H1 (cell line): ENCODE results near the gene ARHGAP4. TPM values are rescaled to one million over a fixed set of nuclear protein-coding genes. Genes with fewer than 3 reads are reported as not detected.

Experiments used
- CTCF ChIA-PET: fragments of 300-600 bp; sonication (Branson Sonifier 250); formaldehyde crosslinking; loops from one replicate; lab custom pipeline; 2021; ENCODE audit not compliant: partially characterized antibody; lab: Charles Lee
- POLR2A ChIA-PET: fragments of 300-600 bp; sonication (Branson Sonifier 250); formaldehyde crosslinking; loops from one replicate; lab custom pipeline; 2021; ENCODE audit warnings: inconsistent platforms; ENCODE audit not compliant: partially characterized antibody; lab: Charles Lee
- DNase-seq, 2 experiments: peaks; one replicate each; pipeline versions ENCODE4 v3.0.0 to v3.0.0-alpha.2; 2010 to 2022; ENCODE audit warnings: low spot score in 2 of 2, low read depth in 1 of 2, mixed read lengths in 1 of 2
- FAIRE-seq: peaks from 2 replicates; lab custom pipeline; 2011; peaks lifted over from hg19 to GRCh38; lab: Jason Lieb, UNC
- H2AFZ ChIP-seq: 2 replicates; pipeline ENCODE4 v1.8.1; 2012; ENCODE audit warnings: low read length, inconsistent platforms
- H2AK5ac ChIP-seq: 2 replicates; pipeline ENCODE4 v1.6.1; 2013; ENCODE audit warnings: low read depth, low read length
- H2BK120ac ChIP-seq: replicated peaks from 2 replicates; pipeline ENCODE3; 2013; ENCODE audit warnings: low read depth, low read length, inconsistent platforms
- H2BK12ac ChIP-seq: 2 replicates; pipeline ENCODE4 v1.6.1; 2013; ENCODE audit warnings: low read depth, low read length
- H2BK15ac ChIP-seq: 2 replicates; pipeline ENCODE4 v1.6.1; 2013; ENCODE audit warnings: low read length
- H2BK20ac ChIP-seq: 2 replicates; pipeline ENCODE4 v1.6.1; 2013; ENCODE audit warnings: low read length
- H2BK5ac ChIP-seq: 2 replicates; pipeline ENCODE4 v1.6.1; 2013; ENCODE audit warnings: low read depth, low read length
- H3K14ac ChIP-seq: 2 replicates; pipeline ENCODE4 v1.6.1; 2013; ENCODE audit warnings: inconsistent platforms; ENCODE audit not compliant: insufficient read length
- H3K18ac ChIP-seq: 2 replicates; pipeline ENCODE4 v1.6.1; 2013; ENCODE audit warnings: low read length; ENCODE audit errors: extremely low read depth
- H3K23ac ChIP-seq: 2 replicates; pipeline ENCODE4 v1.6.1; 2013; ENCODE audit warnings: inconsistent platforms; ENCODE audit not compliant: insufficient read length
- H3K23me2 ChIP-seq: 2 replicates; pipeline ENCODE4 v1.6.1; 2013; ENCODE audit warnings: low read depth, low read length
- H3K27ac ChIP-seq: 2 replicates; pipeline ENCODE4 v1.6.1; 2011; ENCODE audit warnings: low read depth, low read length, inconsistent platforms
- H3K27me3 ChIP-seq, 4 experiments: replicated peaks in 1 of 4; 1 replicate in 1 of 4; 2 replicates in 3 of 4; pipeline versions ENCODE4 v1.6.1 to v1.8.1; 2011 to 2013; ENCODE audit warnings: low read length in 3 of 4, mild to moderate bottlenecking in 3 of 4, inconsistent platforms in 2 of 4, mixed read lengths in 2 of 4, moderate library complexity in 1 of 4; ENCODE audit not compliant: control insufficient read depth in 3 of 4, insufficient read depth in 3 of 4; ENCODE audit errors: extremely low read depth in 1 of 4
- H3K36me3 ChIP-seq, 4 experiments: 2 replicates each; pipeline versions ENCODE4 v1.6.1 to v1.8.1; 2011 to 2013; ENCODE audit warnings: mild to moderate bottlenecking in 4 of 4, low read length in 3 of 4, moderate library complexity in 2 of 4, control low read depth in 1 of 4, inconsistent platforms in 1 of 4; ENCODE audit not compliant: insufficient read depth in 4 of 4, control insufficient read depth in 2 of 4
- H3K4ac ChIP-seq: replicated peaks from 2 replicates; pipeline ENCODE3; 2013; ENCODE audit warnings: low read length, low read depth, mixed read lengths, inconsistent platforms; ENCODE audit not compliant: insufficient read length
- H3K4me1 ChIP-seq, 4 experiments: replicated peaks in 1 of 4; 1 replicate in 1 of 4; 2 replicates in 3 of 4; pipeline versions ENCODE4 v1.6.1 to v1.8.1; 2011 to 2013; ENCODE audit warnings: low read length in 3 of 4, inconsistent platforms in 2 of 4, mixed read lengths in 1 of 4; ENCODE audit not compliant: insufficient read depth in 4 of 4, control insufficient read depth in 3 of 4
- H3K4me2 ChIP-seq, 2 experiments: 2 replicates each; pipeline versions ENCODE4 v1.6.1 to v1.8.1; 2011 to 2013; ENCODE audit warnings: low read depth in 2 of 2, low read length in 2 of 2, control low read depth in 1 of 2, inconsistent platforms in 1 of 2, mild to moderate bottlenecking in 1 of 2; ENCODE audit not compliant: insufficient read depth in 1 of 2
- H3K4me3 ChIP-seq, 4 experiments: fragments of 200-600, 300-600 bp in 1 of 4; sonication (generic), shearing (Covaris generic), sonication (Bioruptor Twin) in 1 of 4; 2 replicates each; pipeline versions ENCODE4 v1.5.1 to v1.8.1; 2011 to 2016; ENCODE audit warnings: low read length in 4 of 4, low read depth in 3 of 4, control low read depth in 2 of 4, inconsistent platforms in 2 of 4, mild to moderate bottlenecking in 2 of 4, mixed read lengths in 1 of 4, moderate library complexity in 1 of 4; ENCODE audit not compliant: insufficient read depth in 2 of 4; ENCODE audit errors: extremely low read depth in 1 of 4
- H3K56ac ChIP-seq: replicated peaks from 2 replicates; pipeline ENCODE3; 2013; ENCODE audit warnings: low read depth, mild to moderate bottlenecking, mixed read lengths, low read length, inconsistent platforms; ENCODE audit not compliant: insufficient read length
- H3K79me1 ChIP-seq: 2 replicates; pipeline ENCODE4 v1.6.1; 2013; ENCODE audit warnings: low read depth, low read length, control low read depth
- H3K79me2 ChIP-seq, 2 experiments: 2 replicates each; pipeline versions ENCODE4 v1.6.1 to v1.8.1; 2012 to 2013; ENCODE audit warnings: low read length in 2 of 2, mild to moderate bottlenecking in 2 of 2, inconsistent platforms in 1 of 2; ENCODE audit not compliant: insufficient read depth in 2 of 2, control insufficient read depth in 1 of 2
- H3K9ac ChIP-seq, 4 experiments: replicated peaks in 1 of 4; 1 replicate in 1 of 4; 2 replicates in 3 of 4; pipeline versions ENCODE4 v1.6.1 to v1.8.1; 2011 to 2013; ENCODE audit warnings: low read depth in 3 of 4, low read length in 3 of 4, control low read depth in 2 of 4, mild to moderate bottlenecking in 2 of 4, moderate library complexity in 2 of 4, inconsistent platforms in 1 of 4; ENCODE audit errors: extremely low read depth in 1 of 4
- H3K9me3 ChIP-seq, 2 experiments: 2 replicates each; pipeline versions ENCODE4 v1.6.1 to v1.8.1; 2012 to 2013; ENCODE audit warnings: mild to moderate bottlenecking in 2 of 2, moderate library complexity in 2 of 2, control low read depth in 1 of 2, inconsistent platforms in 1 of 2, low read depth in 1 of 2, low read length in 1 of 2, mixed read lengths in 1 of 2; ENCODE audit not compliant: insufficient read depth in 2 of 2
- H4K20me1 ChIP-seq, 2 experiments: replicated peaks in 1 of 2; 2 replicates each; pipeline versions ENCODE3 to v1.8.1; 2011 to 2013; ENCODE audit warnings: inconsistent platforms in 2 of 2, low read length in 2 of 2, mild to moderate bottlenecking in 1 of 2; ENCODE audit not compliant: insufficient read depth in 2 of 2, control insufficient read depth in 1 of 2
- H4K5ac ChIP-seq: 2 replicates; pipeline ENCODE4 v1.6.1; 2013; ENCODE audit warnings: low read length, low read depth, mixed read lengths, inconsistent platforms; ENCODE audit not compliant: insufficient read length
- H4K8ac ChIP-seq: 2 replicates; pipeline ENCODE4 v1.8.0; 2013; ENCODE audit warnings: mild to moderate bottlenecking, moderate library complexity, low read length, inconsistent platforms; ENCODE audit not compliant: insufficient read depth; ENCODE audit errors: extremely low read depth
- H4K91ac ChIP-seq: replicated peaks from 2 replicates; pipeline ENCODE3; 2013; ENCODE audit warnings: low read length, mixed read lengths, inconsistent platforms; ENCODE audit not compliant: insufficient read length
- BCL11A ChIP-seq, 2 experiments: IDR thresholded peaks; one replicate each; pipeline ENCODE4 v1.6.1; 2011; ENCODE audit warnings: low read depth in 2 of 2, low read length in 2 of 2, mild to moderate bottlenecking in 2 of 2
- KDM1A ChIP-seq: fragments of 200-600, 300-600 bp; sonication (generic); IDR thresholded peaks from 2 replicates; pipeline ENCODE4 v1.7.1; 2016; ENCODE audit warnings: mild to moderate bottlenecking, low read length, borderline replicate concordance
- KDM4A ChIP-seq: IDR thresholded peaks from one replicate; pipeline ENCODE4 v1.7.1; 2012; ENCODE audit warnings: low read depth, mild to moderate bottlenecking, moderate library complexity, low read length, inconsistent platforms; ENCODE audit not compliant: severe bottlenecking
- SIX5 ChIP-seq: IDR thresholded peaks from 2 replicates; pipeline ENCODE4 v1.6.1; 2011; ENCODE audit warnings: mild to moderate bottlenecking, low read depth, low read length
- SP1 ChIP-seq: IDR thresholded peaks from 2 replicates; pipeline ENCODE4 v1.6.1; 2011; ENCODE audit warnings: low read depth, low read length
- SP2 ChIP-seq: IDR thresholded peaks from 2 replicates; pipeline ENCODE4 v1.6.1; 2012; ENCODE audit warnings: mild to moderate bottlenecking, low read length, inconsistent platforms
- SRF ChIP-seq: IDR thresholded peaks from 2 replicates; pipeline ENCODE4 v1.6.1; 2011; ENCODE audit warnings: mild to moderate bottlenecking, low read depth, low read length, moderate library complexity
- WGBS, 2 experiments: shearing (Covaris generic) in 1 of 2; methylation state at CpG; one replicate each; pipeline versions ENCODE4 v1.1.6 to v1.1.7; 2013 to 2015; ENCODE audit warnings: low lambda C conversion rate in 2 of 2, mixed read lengths in 2 of 2, inconsistent platforms in 1 of 2, low coverage in 1 of 2, missing lambda C conversion rate in 1 of 2; ENCODE audit not compliant: insufficient replicate concordance in 2 of 2, insufficient coverage in 1 of 2, insufficient read length in 1 of 2; ENCODE audit errors: extremely low coverage in 1 of 2, missing lambda C conversion rate in 1 of 2; 5-methylcytosine and 5-hydroxymethylcytosine counted together
- polyA plus RNA-seq, 7 experiments: library from polyadenylated mRNA; depleted of rRNA in 3 of 7; stranded (reverse) in 5 of 7; unstranded in 2 of 7; fragments of >200 nt in 5 of 7; fragments of 200-250 nt in 2 of 7; gene quantifications; 1 replicate in 5 of 7; 2 replicates in 1 of 7; 4 replicates in 1 of 7; pipeline versions ENCODE4 v1.2.1 to v1.2.3, GENCODE V29; 2011 to 2013; ENCODE audit warnings: missing spikeins in 2 of 7, mixed read lengths in 2 of 7
- total RNA-seq: library from RNA; stranded (reverse); fragmentation: NEBNext Ultra II Directional; extraction: Animal tissue kit (Norgen Biotek cat#: 25700); gene quantifications from 2 replicates; pipeline ENCODE4 v1.2.1, GENCODE V29; 2021
- TF ChIP-seq, protein P1 (sequence below): IDR thresholded peaks from 2 replicates; pipeline ENCODE4 v1.6.1; 2012; ENCODE audit warnings: inconsistent platforms

The ARHGAP4 gene
- total and polyA plus RNA-seq, 2 of the 8 experiments (the other 6 are each of a cell fraction or from before 2014, with no cell fraction given) = 23.9 to 26.0 TPM

DNA sequence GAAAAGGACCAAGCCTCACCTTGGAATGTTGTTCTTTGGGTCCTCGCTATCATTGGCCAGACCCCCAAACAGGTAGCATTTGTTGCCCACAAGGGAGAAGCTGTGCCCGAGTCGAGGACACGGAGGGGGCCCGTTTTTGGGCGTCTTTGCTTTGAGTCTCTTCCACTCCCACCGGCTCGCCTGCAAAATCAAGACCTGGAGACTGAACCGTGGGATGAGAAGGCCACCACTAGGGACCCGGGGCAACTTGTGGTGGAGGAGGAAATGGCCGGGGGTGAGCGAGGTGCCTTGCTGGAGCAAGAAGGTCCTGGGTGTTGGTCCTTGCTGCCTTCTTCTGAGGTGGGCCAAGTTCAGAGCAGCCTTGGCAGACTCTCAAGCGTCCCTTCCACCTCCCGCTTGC lies 38.0 kb upstream of the ARHGAP4 start:
- no peaks in the 10 kb centered on the region; the same call in 1 of the 2 replicates for H3K79me1 ChIP-seq
- H4K5ac ChIP-seq = no peak overlapping the region
- no peak overlapping the region for H2BK5ac ChIP-seq
- no peak overlapping the region for H3K4me2 ChIP-seq
- POLR2A ChIA-PET = interaction anchor here (1.1 to 1.2 kb wide), 3 partner anchors 12 to 63 kb away, joined by 3 read pairs; partner anchors contain the start of gene RENBP
- no peaks in the 10 kb centered on the region for H3K9me3 ChIP-seq
- no peak overlapping the region for H2BK20ac ChIP-seq
- H3K23me2 ChIP-seq = no peaks in the 10 kb centered on the region; the same call in 1 of the 2 replicates
- no peak overlapping the region for H3K27ac ChIP-seq
- peaks cover 8 to 46% (median 29%) of the 10 kb centered on the region in 4 experiments for H3K36me3 ChIP-seq
- no peak overlapping the region for H4K91ac ChIP-seq
- CTCF ChIA-PET = interaction anchor here (0.9 to 11.2 kb wide), 2 partner anchors 16 to 24 kb away, joined by 6 to 102 read pairs; partner anchors contain the start of gene RENBP
- DNase-seq (no peak), FAIRE-seq (no peak)
- no peak overlapping the region for H3K56ac ChIP-seq
- no peak overlapping the region for H3K23ac ChIP-seq
- H3K18ac ChIP-seq = no peak overlapping the region
- H2AFZ ChIP-seq = no peak overlapping the region
- no peak overlapping the region for H4K8ac ChIP-seq
- no peak overlapping the region for H2BK15ac ChIP-seq
- peaks cover 13 to 31% of the 10 kb centered on the region in 2 experiments for H4K20me1 ChIP-seq
- no peak overlapping the region for H2BK12ac ChIP-seq
- H3K4me1 ChIP-seq = peaks cover 4 to 17% (median 13%) of the 10 kb centered on the region in 4 experiments
- 99% methylated on average over 13 of the region's 14 CpGs; no CpG with 5 or more reads in 1 of the 2 experiments for WGBS, 2 experiments
- no peaks in the 10 kb centered on the region for H3K27me3 ChIP-seq
- H3K4me3 ChIP-seq = no peak overlapping the region
- TF ChIP-seq SP1 (no peak), KDM1A (no peak), BCL11A (IDR thresholded peaks at IDR 0.05; ENCODE audit: low read depth in 2 of 2, low read length in 2 of 2) (no peak), SRF (no peak), SP2 (no peak), SIX5 (no peak), KDM4A (no peak)
- TF ChIP-seq, protein P1, sequence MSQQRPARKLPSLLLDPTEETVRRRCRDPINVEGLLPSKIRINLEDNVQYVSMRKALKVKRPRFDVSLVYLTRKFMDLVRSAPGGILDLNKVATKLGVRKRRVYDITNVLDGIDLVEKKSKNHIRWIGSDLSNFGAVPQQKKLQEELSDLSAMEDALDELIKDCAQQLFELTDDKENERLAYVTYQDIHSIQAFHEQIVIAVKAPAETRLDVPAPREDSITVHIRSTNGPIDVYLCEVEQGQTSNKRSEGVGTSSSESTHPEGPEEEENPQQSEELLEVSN = no peak
- TF ChIP-seq, all 59 proteins: peak for 0
- H2AK5ac ChIP-seq = no peak overlapping the region
- no peak overlapping the region for H3K4ac ChIP-seq
- H3K79me2 ChIP-seq = peaks cover 36 to 69% of the 10 kb centered on the region in 2 experiments
- no peak overlapping the region for H3K9ac ChIP-seq
- no peak overlapping the region for H3K14ac ChIP-seq
- H2BK120ac ChIP-seq = no peak overlapping the region
